Muscle layer of colon (tissue), 2 donors: ENCODE measurements around the gene CFHR5.
"Not testable (repeated sequence)": the region's sequence is repeated elsewhere in the genome, so short reads cannot be mapped to it uniquely, and the experiment has no call there.

Experiments
- H3K27ac ChIP-seq: one replicate; pipeline ENCODE4 v1.7.0; 2013; ENCODE audit warnings: low read depth, mild to moderate bottlenecking, low read length, moderate library complexity
- H3K27me3 ChIP-seq, 2 donors: one replicate each; pipeline ENCODE4 v1.7.0; 2013; ENCODE audit warnings: low read length in 2 of 2, mild to moderate bottlenecking in 2 of 2; ENCODE audit not compliant: insufficient read depth in 2 of 2, control insufficient read depth in 1 of 2
- H3K36me3 ChIP-seq: one replicate; pipeline ENCODE4 v1.7.0; 2013; ENCODE audit warnings: mild to moderate bottlenecking, low read length; ENCODE audit not compliant: insufficient read depth
- H3K4me1 ChIP-seq: one replicate; pipeline ENCODE4 v1.7.0; 2013; ENCODE audit warnings: mild to moderate bottlenecking, low read length; ENCODE audit not compliant: insufficient read depth
- H3K4me3 ChIP-seq, 2 donors: one replicate each; pipeline ENCODE4 v1.7.0; 2013; ENCODE audit warnings: low read length in 2 of 2, low read depth in 1 of 2, mild to moderate bottlenecking in 1 of 2, moderate library complexity in 1 of 2
- H3K9ac ChIP-seq: one replicate; pipeline ENCODE4 v1.7.0; 2013; ENCODE audit warnings: low read length
- H3K9me3 ChIP-seq: one replicate; pipeline ENCODE4 v1.7.0; 2013; ENCODE audit warnings: mild to moderate bottlenecking, low read length
- donor health status: abdominal sarcoma.
- donor health status: Adenocarcinoma of cecum.

Gene CFHR5

DNA sequence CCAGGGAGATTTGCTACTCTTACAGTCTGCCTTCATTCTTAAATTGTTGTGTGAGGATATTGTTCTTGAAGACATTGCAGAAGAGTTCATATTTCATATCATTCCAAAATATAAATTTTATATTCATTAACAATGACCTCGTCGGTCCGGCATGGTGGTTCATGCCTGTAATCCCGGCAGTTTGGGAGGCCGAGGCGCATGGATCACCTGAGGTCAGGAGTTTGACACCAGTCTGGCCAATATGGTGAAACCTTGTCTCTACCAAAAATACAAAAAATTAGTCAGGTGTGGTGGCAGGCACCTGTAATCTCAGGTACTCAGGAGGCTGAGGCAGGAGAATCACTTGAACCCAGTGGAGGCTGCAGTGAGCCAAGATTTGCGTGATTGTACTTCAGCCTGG is 4.9 kb downstream of the CFHR5 start:
- not testable (repeated sequence) for H3K4me3 ChIP-seq, H3K27ac ChIP-seq, H3K9ac ChIP-seq, H3K4me1 ChIP-seq, H3K27me3 ChIP-seq, H3K9me3 ChIP-seq, H3K36me3 ChIP-seq

DNA sequence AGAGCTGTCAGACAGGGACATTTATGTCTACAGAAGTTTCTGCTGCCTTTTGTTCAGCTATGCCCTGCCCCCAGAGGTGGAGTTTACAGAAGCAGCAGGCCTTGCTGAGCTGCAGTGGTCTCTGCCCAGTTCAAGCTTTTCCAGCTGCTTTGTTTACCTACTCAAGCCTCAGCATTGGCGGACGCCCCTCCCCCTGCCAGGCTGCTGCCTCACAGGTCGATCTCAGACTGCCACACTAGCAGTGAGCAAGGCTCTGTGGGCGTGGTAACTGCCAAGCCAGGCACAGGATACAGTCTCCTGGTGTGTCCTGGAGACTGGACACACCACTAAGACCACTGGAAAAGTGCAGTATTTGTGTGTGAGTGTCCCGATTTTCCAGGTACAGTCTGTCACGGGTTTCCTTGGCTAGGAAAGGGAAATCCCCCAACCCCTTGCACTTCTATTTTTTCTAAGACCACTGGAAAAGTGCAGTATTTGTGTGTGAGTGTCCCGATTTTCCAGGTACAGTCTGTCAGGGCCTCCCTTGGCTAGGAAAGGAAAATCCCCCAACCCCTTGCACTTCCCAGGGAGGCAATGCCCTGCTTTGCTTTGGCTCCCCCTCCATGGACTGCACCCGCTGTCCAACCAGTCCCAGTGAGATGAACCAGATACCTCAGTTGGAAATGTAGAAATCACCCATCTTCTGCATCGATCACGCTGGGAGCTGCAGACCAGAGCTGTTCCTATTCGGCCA is 14.7 kb downstream of the CFHR5 start:
- not testable (repeated sequence) for H3K9ac ChIP-seq, H3K9me3 ChIP-seq, H3K36me3 ChIP-seq, H3K4me1 ChIP-seq, H3K4me3 ChIP-seq, H3K27me3 ChIP-seq, H3K27ac ChIP-seq

DNA sequence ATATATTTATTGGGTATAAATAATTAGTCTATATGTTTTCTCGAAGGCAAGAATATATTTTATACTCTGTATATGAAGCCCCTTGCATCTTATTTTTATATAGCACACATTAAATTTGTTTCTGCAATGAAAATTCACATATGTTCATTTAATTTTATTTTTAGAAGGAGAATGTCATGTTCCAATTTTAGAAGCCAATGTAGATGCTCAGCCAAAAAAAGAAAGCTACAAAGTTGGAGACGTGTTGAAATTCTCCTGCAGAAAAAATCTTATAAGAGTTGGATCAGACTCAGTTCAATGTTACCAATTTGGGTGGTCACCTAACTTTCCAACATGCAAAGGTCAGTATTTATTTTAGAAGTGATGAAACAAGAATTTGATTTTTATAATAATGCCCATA is 16.6 kb downstream of the CFHR5 start:
- Histone ChIP-seq H3K27me3 (no peaks in the 10 kb centered on the region), H3K9me3 (no peaks in the 10 kb centered on the region), H3K4me1 (no peaks in the 10 kb centered on the region), H3K4me3 (no peak overlapping the region), H3K27ac (no peak overlapping the region), H3K36me3 (no peaks in the 10 kb centered on the region), H3K9ac (no peak overlapping the region)

DNA sequence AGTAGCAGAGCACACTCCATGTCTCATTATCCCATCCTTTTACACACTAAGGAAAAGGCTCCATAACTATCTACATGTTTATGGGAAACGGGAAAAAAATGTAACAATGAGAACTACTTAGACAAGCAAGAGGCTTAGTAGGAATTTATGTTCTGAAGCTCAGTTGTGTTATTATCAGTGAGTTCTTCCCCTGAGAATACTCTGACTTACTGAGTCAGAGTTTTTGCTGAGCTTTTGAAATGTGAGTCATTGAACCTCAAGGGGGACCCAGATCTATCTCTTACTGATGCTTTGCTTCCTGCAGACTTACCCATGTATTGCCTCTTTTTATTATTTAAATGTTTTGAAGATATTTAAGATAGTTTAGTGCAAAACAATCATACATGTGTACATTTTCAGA is 20.1 kb downstream of the CFHR5 start:
- no peak overlapping the region for H3K9ac ChIP-seq
- H3K4me1 ChIP-seq, result no peaks in the 10 kb centered on the region
- H3K27me3 ChIP-seq, result no peaks in the 10 kb centered on the region
- H3K36me3 ChIP-seq, result no peaks in the 10 kb centered on the region
- H3K27ac ChIP-seq, result no peak overlapping the region
- H3K9me3 ChIP-seq, result no peaks in the 10 kb centered on the region
- no peak overlapping the region for H3K4me3 ChIP-seq

DNA sequence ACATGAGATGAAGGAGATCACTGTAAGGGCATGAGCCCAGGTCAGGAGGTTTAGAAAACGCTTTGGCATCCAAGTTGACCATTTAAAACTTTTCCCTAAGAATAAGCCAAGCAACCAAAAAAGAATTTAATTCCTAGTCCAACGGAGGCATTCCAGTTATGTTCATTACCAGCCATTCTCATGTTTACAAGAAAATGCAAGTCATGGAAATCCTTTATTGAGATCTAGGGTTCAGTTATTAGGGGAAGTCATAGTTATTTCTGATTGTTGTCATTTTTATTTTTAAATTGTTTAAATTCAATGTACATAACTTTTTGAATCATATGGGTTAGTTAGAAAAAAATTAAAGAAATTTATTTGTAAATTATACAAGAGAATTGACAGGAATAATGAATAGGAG is 24.5 kb downstream of the CFHR5 start:
- H3K36me3 ChIP-seq, result no peaks in the 10 kb centered on the region
- no peak overlapping the region for H3K4me3 ChIP-seq
- no peak overlapping the region for H3K27ac ChIP-seq
- no peak overlapping the region for H3K9ac ChIP-seq
- no peaks in the 10 kb centered on the region for H3K4me1 ChIP-seq
- H3K27me3 ChIP-seq, result no peaks in the 10 kb centered on the region
- H3K9me3 ChIP-seq, result no peaks in the 10 kb centered on the region

DNA sequence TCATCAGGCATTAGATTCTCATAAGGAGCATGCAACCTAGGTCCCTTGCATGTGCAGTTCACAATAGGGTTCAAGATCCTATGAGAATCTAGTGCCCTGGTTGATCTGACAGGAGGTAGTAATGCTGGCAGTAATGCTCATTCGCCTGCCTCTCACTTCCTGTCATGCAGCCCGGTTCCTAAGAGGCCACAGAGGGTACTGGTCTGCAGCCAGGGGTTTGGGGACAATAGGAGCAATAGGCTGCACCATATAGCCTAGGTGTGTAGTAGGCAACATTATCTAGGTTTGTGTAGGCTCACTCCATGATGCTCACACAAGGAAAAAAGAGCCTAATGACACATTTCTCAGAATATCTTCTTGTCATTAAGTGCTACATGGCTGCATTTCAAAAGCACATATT is 25.8 kb downstream of the CFHR5 start:
- H3K4me3 ChIP-seq, result no peak overlapping the region
- H3K9me3 ChIP-seq, result no peaks in the 10 kb centered on the region

DNA sequence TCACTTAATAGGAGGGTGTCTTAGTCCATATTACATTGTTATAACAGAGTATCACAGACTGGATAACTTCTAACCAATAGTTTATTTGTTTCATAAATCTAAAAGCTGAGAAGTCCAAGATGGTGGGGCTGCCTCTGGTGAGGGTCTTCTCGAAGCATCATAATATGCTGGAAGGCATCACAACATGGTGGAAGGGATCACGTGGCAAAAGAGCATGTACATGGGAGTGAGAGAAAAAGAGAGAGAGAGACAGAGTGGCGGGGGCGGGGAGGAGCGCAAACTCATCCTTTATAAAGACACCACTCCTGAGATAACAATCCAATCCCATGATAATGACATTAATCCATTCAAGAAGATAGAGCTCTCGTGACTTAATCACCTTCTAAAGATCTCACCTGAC is 31.5 kb downstream of the CFHR5 start:
- Histone ChIP-seq H3K9me3 (no peaks in the 10 kb centered on the region), H3K4me3 (no peak overlapping the region), H3K36me3 (no peaks in the 10 kb centered on the region), H3K27ac (no peak overlapping the region), H3K27me3 (no peaks in the 10 kb centered on the region), H3K4me1 (no peaks in the 10 kb centered on the region), H3K9ac (no peak overlapping the region)

More for the DNA sequence above, 25.8 kb downstream of the CFHR5 start:
- Histone ChIP-seq H3K9ac (no peak overlapping the region), H3K36me3 (no peaks in the 10 kb centered on the region), H3K27me3 (no peaks in the 10 kb centered on the region), H3K4me1 (no peaks in the 10 kb centered on the region), H3K27ac (no peak overlapping the region)

DNA sequence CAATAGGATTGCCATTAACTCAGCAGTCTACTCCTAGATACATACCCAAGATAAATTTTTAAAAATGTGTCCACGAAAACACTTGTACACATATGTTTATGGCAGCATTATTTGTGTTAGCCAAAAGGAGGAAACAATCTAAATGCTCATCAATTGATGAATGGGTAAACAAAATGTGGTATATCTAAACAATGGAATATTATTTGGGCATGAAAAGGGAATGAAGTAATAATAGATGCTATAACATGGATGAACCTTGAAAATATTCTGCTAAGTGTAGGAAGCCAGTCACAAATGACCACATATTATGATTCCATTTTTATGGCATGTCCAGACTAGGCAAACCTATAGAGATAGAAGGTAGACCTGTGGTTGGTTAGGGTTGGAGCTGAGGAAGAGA is 34.3 kb downstream of the CFHR5 start:
- Histone ChIP-seq H3K27me3 (no peaks in the 10 kb centered on the region), H3K4me1 (no peaks in the 10 kb centered on the region), H3K9ac (no peak overlapping the region), H3K36me3 (no peaks in the 10 kb centered on the region), H3K27ac (no peak overlapping the region), H3K4me3 (no peak overlapping the region), H3K9me3 (no peaks in the 10 kb centered on the region)

DNA sequence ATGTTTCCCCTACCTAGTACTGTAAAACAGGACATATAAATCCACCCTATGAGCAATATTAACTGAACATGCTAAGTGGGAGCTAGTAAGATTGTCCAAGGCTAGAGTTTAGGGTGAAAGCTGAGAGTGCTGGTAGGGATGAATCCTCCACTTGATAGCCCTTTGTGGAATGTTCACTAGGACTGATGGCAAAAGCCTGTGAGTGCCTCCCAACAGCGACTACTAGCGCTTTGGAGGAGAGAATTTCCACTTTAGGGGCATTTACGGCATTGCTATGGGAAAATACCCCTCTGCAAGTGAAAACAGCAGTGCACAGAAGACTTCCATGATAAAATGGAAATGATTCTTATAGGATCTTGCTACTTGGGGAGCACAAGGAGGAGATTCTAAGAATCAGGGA is 35.9 kb downstream of the CFHR5 start:
- Histone ChIP-seq H3K27me3 (no peaks in the 10 kb centered on the region), H3K27ac (no peak overlapping the region), H3K9ac (no peak overlapping the region), H3K36me3 (no peaks in the 10 kb centered on the region), H3K4me3 (no peak overlapping the region), H3K9me3 (no peaks in the 10 kb centered on the region), H3K4me1 (no peaks in the 10 kb centered on the region)

DNA sequence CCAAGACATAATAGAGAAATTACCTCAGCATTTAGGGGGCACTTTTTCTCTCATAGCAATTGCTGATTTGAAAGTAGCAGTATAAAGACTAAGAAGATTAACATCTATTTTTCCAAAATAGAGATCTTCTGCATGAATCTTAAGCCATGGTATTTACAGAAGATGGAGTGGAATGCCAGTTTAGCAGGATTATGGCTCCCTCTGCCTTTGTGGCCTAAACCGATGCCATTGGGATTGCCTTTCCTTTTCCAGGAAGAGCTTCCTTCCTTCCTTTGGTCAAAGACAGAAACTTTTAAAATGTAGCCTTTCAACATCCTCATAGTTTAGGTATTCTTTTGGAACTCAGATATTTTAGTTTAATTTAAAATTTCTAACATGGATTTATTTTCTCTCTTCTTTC is 39.4 kb downstream of the CFHR5 start:
- H3K4me1 ChIP-seq, result no peaks in the 10 kb centered on the region
- no peaks in the 10 kb centered on the region for H3K27me3 ChIP-seq
- no peaks in the 10 kb centered on the region for H3K36me3 ChIP-seq
- H3K27ac ChIP-seq, result no peak overlapping the region
- no peak overlapping the region for H3K4me3 ChIP-seq
- no peaks in the 10 kb centered on the region for H3K9me3 ChIP-seq
- no peak overlapping the region for H3K9ac ChIP-seq

DNA sequence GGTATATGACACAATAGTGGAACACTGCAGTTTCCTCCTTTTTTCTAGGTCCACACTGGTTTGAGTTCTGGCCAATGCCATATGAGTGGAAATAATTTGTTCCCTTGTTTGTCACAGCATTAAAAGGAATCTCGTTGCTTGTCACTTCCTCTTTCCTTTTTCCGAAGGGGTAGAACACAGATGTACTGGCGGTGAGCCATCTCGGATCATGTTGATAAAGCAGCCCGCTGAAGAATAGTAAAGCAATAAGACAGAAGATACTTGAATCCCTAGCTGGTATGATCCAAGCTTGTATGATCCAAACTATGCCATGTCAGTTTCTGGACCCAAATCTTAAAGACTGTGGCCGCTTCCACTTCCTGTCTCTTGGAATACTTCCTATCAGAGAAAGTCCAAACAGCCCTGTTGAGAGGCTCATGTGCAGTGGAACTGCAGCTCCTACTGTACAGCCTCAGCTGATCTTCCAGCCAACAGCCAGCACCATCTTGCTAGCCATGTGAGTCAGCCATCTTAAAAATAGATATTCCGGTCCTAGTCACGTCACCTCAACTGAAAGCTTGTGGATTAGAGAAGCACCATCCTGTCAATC is 40.3 kb downstream of the CFHR5 start:
- H3K27ac ChIP-seq, result no peak overlapping the region
- no peak overlapping the region for H3K4me3 ChIP-seq
- no peaks in the 10 kb centered on the region for H3K4me1 ChIP-seq
- H3K36me3 ChIP-seq, result no peaks in the 10 kb centered on the region
- H3K9me3 ChIP-seq, result no peaks in the 10 kb centered on the region
- no peak overlapping the region for H3K9ac ChIP-seq
- no peaks in the 10 kb centered on the region for H3K27me3 ChIP-seq

DNA sequence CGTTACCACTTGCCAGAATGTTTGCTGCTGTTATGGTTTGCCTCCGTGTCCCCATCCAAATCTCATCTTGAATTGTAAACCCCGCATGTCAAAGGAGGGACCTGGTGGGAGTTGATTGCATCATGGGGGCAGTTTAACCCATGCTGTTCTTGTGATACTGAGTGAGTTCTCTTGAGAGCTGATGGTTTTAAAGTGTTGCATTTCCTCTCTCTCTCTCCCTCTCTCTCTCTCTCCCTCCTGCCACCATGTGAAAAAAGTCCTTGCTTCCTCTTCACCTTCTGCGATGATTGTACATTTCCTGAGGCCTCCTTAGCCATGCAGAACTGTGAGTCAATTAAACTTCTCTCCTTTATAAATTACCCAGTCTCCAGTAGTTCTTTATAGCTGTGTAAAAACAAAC is 44.4 kb downstream of the CFHR5 start:
- Histone ChIP-seq H3K27me3 (no peaks in the 10 kb centered on the region), H3K9me3 (no peaks in the 10 kb centered on the region), H3K9ac (no peak overlapping the region), H3K4me1 (no peaks in the 10 kb centered on the region), H3K27ac (no peak overlapping the region), H3K36me3 (no peaks in the 10 kb centered on the region), H3K4me3 (no peak overlapping the region)
